IPS DF 4.7 (cell line): Measurements from ENCODE around the gene SEZ6L.

Experiments
- DNase-seq: peaks from one replicate; pipeline ENCODE4 v3.0.0-alpha.2; 2013; ENCODE audit warnings: low spot score; ENCODE audit errors: extremely low read depth

SEZ6L gene

DNA sequence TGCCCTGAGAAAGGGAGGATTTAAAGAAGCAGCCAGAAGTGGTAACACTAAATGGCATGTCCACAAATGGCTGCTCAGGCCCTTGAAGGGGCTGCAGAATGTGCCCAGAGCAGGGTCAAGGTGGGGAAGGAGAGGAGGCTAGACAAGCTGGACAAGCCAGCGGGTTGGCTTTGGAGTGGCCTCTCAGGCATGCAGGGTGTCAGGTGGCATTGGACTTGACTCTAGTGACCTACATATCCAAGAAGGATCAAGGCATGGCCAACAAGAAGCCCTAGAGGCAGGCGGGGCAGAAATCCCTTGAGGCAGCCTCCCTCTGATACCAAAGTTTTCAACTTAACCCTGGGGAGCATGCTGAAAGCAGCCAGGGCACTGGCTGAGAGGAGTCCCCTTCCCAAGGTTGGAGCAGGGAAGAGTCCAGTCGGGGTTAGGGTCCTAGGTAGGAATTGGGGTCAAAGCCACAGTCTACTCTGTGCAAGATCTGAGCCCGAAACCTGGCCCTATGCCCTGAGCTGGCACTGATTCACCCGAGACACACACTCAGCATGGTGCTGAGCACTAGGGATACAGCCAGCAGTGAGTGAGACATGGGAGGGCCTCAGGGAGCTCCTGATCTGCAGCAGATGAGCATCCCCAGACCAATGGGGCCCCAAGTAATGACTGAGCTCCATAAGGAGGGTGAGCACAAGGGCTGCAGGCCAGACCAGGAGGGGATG lies 164.0 kb downstream of the SEZ6L start:
- no peak for DNase-seq

GRCh38 chr22:26334232-26334631 lies 165.0 kb downstream of the SEZ6L start:
- no peak for DNase-seq

GRCh38 chr22:26336773-26337172 lies 167.5 kb downstream of the SEZ6L start:
- no peak for DNase-seq

DNA sequence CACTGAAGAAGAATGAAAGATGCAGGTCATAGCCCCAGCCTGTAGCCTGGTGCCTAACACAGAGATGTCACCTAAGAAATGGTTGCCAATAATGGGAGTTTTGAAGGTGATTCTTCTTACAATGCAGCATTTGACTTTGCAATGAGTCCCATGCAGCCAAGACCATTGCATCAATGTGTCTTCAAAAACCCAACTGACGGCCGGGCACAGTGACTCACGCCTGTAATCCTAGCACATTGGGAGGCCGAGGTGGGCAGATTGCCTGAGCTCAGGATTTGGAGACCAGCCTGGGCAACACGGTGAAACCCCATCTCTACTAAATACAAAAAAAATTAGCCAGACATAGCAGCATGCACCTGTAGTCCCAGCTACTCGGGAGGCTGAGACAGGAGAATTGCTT lies 170.5 kb downstream of the SEZ6L start:
- no peak for DNase-seq

GRCh38 chr22:26342745-26343410 lies 173.6 kb downstream of the SEZ6L start:
- DNase-seq: no peak

DNA sequence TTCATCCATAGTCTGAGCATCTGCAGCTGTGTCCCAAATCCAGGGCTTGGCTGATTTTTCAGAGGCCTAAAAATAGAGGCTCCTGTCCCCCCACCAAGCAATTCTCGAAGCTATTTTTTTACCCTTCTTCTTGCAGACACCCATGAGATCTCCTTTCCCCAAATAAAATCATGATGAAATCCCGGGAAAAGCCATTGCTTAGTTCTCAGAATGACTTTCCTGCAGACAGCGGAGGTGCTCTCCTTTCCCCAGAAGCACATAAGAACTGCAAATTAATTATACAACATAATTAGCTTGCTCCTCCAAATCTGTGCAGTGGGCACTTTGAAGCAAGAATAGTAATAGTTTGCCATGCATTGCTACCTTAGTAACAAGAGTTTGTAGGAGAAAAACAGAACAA lies 176.2 kb downstream of the SEZ6L start:
- DNase-seq: no peak

- no peak for DNase-seq
Observed at GRCh38 chr22:26348810-26349526, 179.7 kb downstream of the SEZ6L start.

DNA sequence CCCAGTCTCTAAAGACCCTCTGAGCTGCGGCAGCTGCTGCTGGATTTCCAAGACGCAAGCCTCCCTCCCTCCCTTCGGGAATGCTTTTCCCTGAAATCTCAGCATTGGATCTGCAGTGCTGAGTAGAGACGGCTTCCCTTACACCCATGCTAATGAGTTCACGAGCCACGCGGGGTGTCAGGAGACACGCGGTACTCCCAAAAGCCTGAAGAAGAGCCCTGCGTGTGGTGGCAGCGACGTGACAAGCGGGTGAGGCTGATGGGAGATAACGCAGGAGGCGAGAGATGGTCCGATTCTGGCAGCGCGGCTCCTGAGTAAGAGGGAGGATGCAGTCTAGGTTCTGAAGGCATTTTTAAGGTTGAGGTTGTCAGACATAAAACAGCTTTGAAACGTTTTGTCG lies 185.4 kb downstream of the SEZ6L start:
- DNase-seq: no peak

GRCh38 chr22:26357281-26357680 lies 188.0 kb downstream of the SEZ6L start:
- DNase-seq: no peak

DNA sequence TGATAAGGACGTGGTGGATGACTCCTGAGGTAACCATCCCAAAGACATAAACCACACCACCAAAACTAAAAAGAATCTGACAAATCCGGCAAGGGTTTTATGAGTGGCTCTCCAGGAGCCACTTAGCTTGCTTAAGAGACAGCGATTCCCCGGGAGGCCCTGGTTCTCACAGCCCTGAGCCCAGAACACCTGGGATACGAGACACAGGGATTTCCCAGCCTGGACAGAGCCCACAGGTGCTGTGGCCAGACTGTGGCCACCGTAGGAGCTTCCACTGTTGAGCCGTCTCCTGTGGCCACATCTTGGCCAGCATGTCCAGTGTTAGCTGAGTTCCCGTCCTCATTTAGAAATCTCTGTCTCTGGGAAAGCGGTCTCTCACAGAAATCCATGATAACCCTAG lies 188.6 kb downstream of the SEZ6L start:
- no peak for DNase-seq

DNA sequence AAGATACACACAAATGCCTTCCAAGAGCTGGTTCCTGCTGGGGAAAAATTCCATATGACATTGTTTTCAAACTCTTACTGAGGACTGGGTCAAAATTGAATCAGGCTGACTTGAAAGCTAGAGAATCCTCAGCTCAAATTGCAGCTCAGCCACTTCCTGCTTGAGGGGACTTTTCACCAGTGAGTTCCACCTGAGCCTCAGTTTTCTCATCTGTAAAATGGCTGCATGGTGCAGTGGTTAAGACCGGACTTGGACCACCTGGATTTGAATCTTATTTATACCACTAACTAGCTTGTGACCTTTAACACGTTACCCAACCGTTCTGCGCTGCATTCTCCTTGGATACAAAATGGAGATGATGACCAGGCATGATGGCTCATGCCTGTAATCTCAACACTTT lies 189.9 kb downstream of the SEZ6L start:
- DNase-seq: no peak

DNA sequence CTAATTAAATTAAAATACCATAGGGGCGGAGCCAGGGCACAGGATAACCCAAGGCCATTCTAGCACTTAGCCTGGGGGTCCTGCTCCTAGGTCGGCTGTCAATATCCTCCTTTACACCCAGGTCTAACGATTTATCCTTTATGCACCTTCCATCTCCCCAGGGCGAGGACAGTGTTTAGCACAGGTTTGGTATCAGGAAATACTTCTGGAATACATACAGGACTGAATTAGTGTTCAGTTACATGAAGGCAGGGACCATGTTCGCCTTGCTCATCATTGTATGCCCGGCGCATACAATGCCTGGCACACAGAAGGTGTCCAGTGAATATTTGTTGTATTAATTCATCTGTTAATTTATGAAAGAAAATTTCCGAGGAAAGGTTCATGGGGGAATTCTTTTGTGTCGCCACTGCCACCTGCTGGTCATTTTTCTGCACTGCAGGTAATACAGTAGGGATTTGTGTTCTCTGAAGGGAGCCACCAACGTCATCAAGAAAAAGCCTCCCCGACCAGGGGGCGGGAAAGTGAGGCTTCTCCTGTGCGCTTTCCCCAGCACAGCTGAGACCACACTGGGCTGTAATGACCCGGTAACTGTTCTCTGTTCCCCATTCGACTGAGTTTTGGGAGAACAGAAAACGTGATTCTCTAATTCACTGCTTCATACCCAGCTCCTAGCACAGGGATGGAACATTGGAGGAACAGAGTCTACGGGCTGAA lies 191.1 kb downstream of the SEZ6L start:
- DNase-seq: peak; percentile 68

GRCh38 chr22:26362471-26362870 lies 193.2 kb downstream of the SEZ6L start:
- no peak for DNase-seq

DNA sequence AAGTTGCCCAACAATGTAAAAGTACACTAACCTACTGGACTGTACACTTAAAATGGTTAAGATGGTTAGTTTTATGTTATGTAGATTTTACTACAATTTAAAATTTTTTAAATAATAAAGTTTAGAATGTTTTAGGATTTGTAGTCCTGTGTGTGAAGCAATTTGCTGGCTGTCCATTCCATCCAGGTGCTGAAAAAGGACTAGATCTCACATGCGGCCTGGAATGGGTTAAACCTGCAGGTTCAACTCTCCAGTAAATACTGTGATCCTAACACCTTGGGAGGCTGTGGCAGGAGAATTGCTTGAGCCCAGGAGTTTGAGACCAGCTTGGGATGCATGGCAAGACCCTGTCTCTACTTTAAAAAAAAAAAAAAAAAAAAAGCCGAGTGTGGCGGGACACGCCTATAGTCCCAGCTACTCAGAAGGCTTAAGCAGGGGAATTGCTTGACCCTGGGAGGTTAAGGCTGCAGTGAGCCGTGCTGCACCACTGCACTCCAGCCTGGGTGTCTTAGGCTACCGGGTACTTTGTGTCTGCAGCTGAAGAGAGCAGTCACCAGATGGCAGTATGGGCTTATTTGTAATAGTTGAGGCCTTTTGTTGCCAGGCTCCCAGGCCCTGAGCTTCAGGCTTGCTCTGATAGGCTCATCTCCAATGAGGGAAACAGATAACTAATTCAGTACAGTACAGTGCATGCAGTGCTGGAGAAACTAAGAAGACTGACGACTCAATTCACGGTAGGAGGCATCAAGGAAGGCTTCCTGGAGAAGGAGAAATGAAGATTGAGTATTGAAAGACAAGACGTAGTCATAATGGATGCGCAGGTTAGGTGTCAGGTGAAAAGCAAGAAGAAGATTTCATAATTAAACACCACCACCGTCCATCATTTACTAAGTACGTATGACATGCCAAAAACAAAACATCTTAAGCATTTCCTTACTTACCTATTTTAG lies 195.1 kb downstream of the SEZ6L start:
- peak; percentile 81 for DNase-seq

DNA sequence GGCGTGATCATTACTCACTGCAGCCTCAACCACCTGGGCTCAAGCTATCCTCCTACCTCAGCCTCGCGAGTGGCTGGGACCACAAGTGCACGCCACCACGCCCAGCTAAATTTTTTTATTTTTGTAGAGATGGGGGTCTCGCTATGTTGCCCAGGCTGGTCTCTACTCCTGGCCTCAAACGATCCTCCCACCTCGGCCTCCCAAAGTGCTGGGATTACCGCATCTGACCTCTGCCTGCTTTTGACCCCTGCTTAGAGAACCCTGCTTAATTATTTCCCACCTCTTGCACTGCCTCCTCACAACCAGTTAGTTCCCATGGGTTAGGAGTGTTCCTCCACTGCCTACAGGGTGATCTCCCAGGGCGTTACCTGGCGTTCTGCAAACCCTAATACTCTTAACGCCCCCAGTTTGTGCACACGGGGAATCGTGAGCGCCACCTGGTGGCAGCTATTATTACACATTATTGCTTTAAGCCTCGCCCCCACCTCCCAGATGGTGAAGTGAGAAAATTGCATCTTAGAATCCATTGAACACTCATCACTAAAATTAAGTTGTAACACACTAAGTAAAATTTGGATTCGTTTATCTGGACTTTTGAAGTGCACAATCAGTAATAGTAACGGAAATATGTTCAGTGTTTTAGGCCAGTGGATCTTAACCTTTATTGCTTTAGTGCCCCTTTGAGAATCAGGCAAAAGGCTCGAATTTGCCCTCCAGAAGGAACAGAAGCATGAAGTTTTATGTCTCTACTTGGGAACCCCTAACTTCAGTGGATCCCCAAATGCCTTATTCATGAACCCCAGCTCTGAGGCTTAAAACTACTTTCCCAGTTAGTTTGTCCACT lies 198.4 kb downstream of the SEZ6L start:
- no peak for DNase-seq

GRCh38 chr22:26372890-26373289 lies 203.6 kb downstream of the SEZ6L start:
- no peak for DNase-seq

- DNase-seq: no peak
Observed at GRCh38 chr22:26374391-26375026, 205.2 kb downstream of the SEZ6L start.

DNA sequence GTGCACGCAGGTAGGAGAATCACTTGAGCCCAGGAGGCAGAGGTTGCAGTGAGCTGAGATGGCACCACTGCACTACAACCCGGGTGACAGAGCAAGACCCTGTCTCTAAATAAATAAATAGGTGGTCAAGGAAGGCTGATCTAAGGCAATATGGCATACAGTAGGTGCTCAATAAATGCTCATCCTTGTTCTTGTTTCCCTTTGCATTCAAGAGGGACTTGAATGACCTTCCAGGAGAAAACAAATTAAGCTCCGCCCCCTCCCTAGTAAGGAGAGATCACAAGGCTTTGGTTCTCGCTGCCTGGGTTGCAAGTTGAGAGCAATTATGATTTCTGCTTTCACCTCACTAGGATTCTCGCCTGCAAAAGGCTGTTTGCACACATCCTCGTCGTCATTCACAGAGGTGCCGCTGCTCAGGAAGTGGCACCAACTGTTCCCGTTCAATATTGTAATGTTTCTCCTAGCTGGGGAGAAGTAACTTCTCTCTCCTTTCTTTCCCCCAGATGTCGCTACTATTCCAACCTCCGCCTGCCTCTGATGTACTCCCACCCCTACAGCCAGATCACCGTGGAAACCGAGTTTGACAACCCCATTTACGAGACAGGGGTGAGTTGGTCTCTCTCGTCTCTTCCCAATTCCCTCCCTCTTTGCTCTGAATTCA lies 208.0 kb downstream of the SEZ6L start:
- DNase-seq: no peak
